Measurements from ENCODE around the gene DIPK1B.
A peak's percentile ranks its signal among the peaks of the same experiment; 100 is the strongest.

DIPK1B gene

DNA sequence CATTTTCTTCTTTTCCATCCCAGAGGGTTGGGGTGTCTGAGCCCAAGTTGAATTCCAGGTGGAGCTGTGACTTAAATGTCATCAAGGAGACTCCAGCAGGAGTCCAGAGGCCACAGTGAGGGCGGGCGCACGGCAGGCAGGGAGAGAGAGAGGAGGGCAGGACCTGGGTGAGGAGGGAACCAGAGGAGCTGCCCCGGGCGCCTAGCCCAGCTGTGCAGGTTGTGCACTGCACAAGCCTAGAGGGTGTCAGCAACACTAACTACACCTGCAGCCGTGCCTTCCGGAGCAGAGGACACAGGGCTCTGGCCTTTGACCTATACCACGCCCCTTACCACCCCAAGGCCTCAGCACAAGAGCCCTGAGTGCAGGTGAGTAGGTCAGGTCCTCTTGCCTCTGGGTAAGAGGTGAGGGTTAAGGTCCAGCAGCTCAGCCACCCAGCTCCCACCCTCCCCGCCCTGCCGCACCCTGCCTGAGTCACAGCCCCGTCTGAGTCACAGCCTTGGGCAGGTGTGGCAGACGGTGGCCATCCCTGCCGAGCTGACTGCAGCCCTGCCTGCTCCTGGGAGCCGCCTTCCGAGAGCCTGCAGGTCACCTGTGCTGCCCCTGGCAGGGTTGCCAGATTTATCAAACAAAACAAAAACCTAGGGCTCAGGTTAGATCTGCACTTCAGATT, 18.7 kb upstream of the DIPK1B start:
- WGBS, 2 donors (ENCODE audit: extremely low coverage in 2 of 2, insufficient read length in 2 of 2, insufficient replicate concordance in 1 of 2), result no CpG with 5 or more reads among the region's 15 CpGs
- Histone ChIP-seq H3K27ac (replicated peaks; ENCODE audit: low read length) (no peak overlapping the region), H4K8ac (ENCODE audit: low read depth, low read length) (no peak overlapping the region), H2BK120ac (ENCODE audit: low read depth, low read length) (no peak overlapping the region), H2AFZ (ENCODE audit: low read length) (no peak overlapping the region), H3K18ac (ENCODE audit: low read length) (peak overlapping the region; percentile 24), H3K14ac (ENCODE audit: low read length) (no peak overlapping the region), H4K91ac (ENCODE audit: low read depth, low read length, poor library complexity) (no peak overlapping the region), H3K4me2 (ENCODE audit: insufficient read depth, low read length, poor library complexity, severe bottlenecking) (no peak overlapping the region), H2BK15ac (ENCODE audit: low read length) (peak overlapping the region; percentile 83), H3K79me1 (ENCODE audit: low read depth, low read length) (peaks cover 5% of the 10 kb centered on the region), H3K9ac (ENCODE audit: low read depth, low read length, poor library complexity) (peak overlapping the region; percentile 70), H2BK12ac (ENCODE audit: low read length) (peak overlapping the region; percentile 58), H3K23ac (ENCODE audit: low read depth, low read length, poor library complexity) (no peak overlapping the region), H2BK5ac (ENCODE audit: low read length) (peak overlapping the region; percentile 90), H3K36me3 (replicated peaks in 1 of 2; ENCODE audit: control insufficient read depth in 2 of 2, insufficient read depth in 2 of 2, low read length in 2 of 2) (no peaks in the 10 kb centered on the region), H3K9me3 (replicated peaks in 1 of 2; ENCODE audit: control insufficient read depth in 2 of 2, insufficient read depth in 1 of 2, low read depth in 1 of 2, low read length in 2 of 2) (no peaks in the 10 kb centered on the region), H3K4me1 (ENCODE audit: control insufficient read depth in 2 of 2, insufficient read depth in 1 of 2, low read depth in 1 of 2, low read length in 2 of 2) (peaks cover 15 to 22% of the 10 kb centered on the region in 2 donors), H3K27me3 (ENCODE audit: control insufficient read depth in 3 of 3, insufficient read depth in 3 of 3, low read depth in 1 of 3, low read length in 3 of 3) (peaks cover 0 to 53% (median 6%) of the 10 kb centered on the region in 3 experiments), H3K4ac (ENCODE audit: low read length) (peak overlapping the region; percentile 93), H3K4me3 (ENCODE audit: low read length in 2 of 2) (no peak overlapping the region), H2AK5ac (ENCODE audit: low read depth, low read length) (peak overlapping the region; percentile 97)
- DNase-seq (ENCODE audit: low spot score), result no peak

DNA sequence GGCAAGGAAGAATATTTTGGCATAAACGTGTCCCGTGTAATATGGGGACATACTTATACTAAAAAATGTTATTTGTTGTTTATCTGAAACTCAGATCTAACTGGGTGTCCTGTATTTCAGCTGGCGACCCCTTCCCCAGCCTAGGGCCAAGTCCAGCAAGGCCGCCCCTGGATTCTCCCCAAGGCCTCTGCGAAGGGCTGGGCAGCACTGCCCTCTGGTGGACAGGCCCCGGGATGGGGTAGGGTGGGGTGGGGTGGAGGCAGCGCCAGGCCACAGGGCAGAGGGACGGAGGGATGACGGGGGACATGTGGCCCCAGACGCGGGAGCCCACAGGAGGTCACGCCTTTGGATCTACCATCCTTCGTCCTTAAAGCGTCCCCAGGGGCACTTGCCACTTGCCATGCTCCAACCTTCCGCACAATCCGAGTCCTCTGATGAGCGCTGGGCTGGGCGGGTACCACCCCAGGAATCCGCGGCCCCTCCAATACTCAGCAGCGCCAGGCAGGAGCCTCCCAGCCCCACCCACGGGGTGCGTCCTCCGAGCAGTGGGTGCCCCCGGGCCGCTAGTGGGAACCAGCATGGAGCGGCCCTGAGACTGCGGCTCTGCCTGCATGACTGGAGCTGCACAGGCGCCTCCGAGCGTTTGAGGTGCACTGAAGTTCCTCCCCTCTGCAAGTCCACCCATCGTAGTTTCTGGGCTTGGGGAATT, 18.1 kb upstream of the DIPK1B start:
- Histone ChIP-seq H3K79me1 (ENCODE audit: low read depth, low read length) (peaks cover 5% of the 10 kb centered on the region), H2BK12ac (ENCODE audit: low read length) (no peak overlapping the region), H3K9ac (ENCODE audit: low read depth, low read length, poor library complexity) (no peak overlapping the region), H2AFZ (ENCODE audit: low read length) (no peak overlapping the region), H3K4me3 (ENCODE audit: low read length in 2 of 2) (no peak overlapping the region), H3K4ac (ENCODE audit: low read length) (no peak overlapping the region), H3K27me3 (ENCODE audit: control insufficient read depth in 3 of 3, insufficient read depth in 3 of 3, low read depth in 1 of 3, low read length in 3 of 3) (peaks cover 0 to 47% (median under 1%) of the 10 kb centered on the region in 3 experiments), H3K18ac (ENCODE audit: low read length) (peak overlapping the region; percentile 90), H3K23ac (ENCODE audit: low read depth, low read length, poor library complexity) (no peak overlapping the region), H3K9me3 (replicated peaks in 1 of 2; ENCODE audit: control insufficient read depth in 2 of 2, insufficient read depth in 1 of 2, low read depth in 1 of 2, low read length in 2 of 2) (no peaks in the 10 kb centered on the region), H3K36me3 (replicated peaks in 1 of 2; ENCODE audit: control insufficient read depth in 2 of 2, insufficient read depth in 2 of 2, low read length in 2 of 2) (no peaks in the 10 kb centered on the region), H3K27ac (replicated peaks; ENCODE audit: low read length) (no peak overlapping the region), H2BK120ac (ENCODE audit: low read depth, low read length) (no peak overlapping the region), H2AK5ac (ENCODE audit: low read depth, low read length) (peak overlapping the region; percentile 97), H4K8ac (ENCODE audit: low read depth, low read length) (no peak overlapping the region), H3K4me1 (ENCODE audit: control insufficient read depth in 2 of 2, insufficient read depth in 1 of 2, low read depth in 1 of 2, low read length in 2 of 2) (peaks cover 15 to 22% of the 10 kb centered on the region in 2 donors), H4K91ac (ENCODE audit: low read depth, low read length, poor library complexity) (no peak overlapping the region), H3K4me2 (ENCODE audit: insufficient read depth, low read length, poor library complexity, severe bottlenecking) (peak overlapping the region; percentile 54), H2BK5ac (ENCODE audit: low read length) (peak overlapping the region; percentile 75), H2BK15ac (ENCODE audit: low read length) (peak overlapping the region; percentile 54), H3K14ac (ENCODE audit: low read length) (peak overlapping the region; percentile 21)
- no CpG with 5 or more reads among the region's 32 CpGs for WGBS, 2 donors (ENCODE audit: extremely low coverage in 2 of 2, insufficient read length in 2 of 2, insufficient replicate concordance in 1 of 2)
- no peak for DNase-seq (ENCODE audit: low spot score)

DNA sequence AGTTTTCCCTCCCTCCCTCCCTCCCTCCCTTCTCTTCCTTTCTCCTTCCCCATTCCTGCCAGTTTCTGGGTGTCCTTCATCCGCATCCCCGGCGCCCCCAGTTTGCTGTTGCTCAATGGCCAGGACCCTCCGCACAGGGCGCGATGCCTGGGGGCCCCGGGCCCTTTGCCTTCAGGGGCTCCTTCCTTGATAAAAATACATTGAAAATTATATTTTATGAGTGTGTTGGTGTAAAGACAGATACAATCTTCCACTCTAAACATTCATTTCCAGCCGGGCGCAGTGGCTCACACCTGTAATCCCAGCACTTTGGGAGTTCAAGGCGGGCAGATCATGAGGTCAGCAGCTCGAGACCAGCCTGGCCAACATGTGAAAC, 17.5 kb upstream of the DIPK1B start:
- Histone ChIP-seq H2BK15ac (ENCODE audit: low read length) (no peak overlapping the region), H3K23ac (ENCODE audit: low read depth, low read length, poor library complexity) (no peak overlapping the region), H3K9ac (ENCODE audit: low read depth, low read length, poor library complexity) (no peak overlapping the region), H2AFZ (ENCODE audit: low read length) (no peak overlapping the region), H2BK120ac (ENCODE audit: low read depth, low read length) (no peak overlapping the region), H3K27me3 (ENCODE audit: control insufficient read depth in 3 of 3, insufficient read depth in 3 of 3, low read depth in 1 of 3, low read length in 3 of 3) (peaks cover 0 to 45% (median 0%) of the 10 kb centered on the region in 3 experiments), H3K4me1 (ENCODE audit: control insufficient read depth in 2 of 2, insufficient read depth in 1 of 2, low read depth in 1 of 2, low read length in 2 of 2) (peaks cover 15 to 22% of the 10 kb centered on the region in 2 donors), H3K18ac (ENCODE audit: low read length) (no peak overlapping the region), H3K36me3 (replicated peaks in 1 of 2; ENCODE audit: control insufficient read depth in 2 of 2, insufficient read depth in 2 of 2, low read length in 2 of 2) (no peaks in the 10 kb centered on the region), H2AK5ac (ENCODE audit: low read depth, low read length) (no peak overlapping the region), H3K27ac (replicated peaks; ENCODE audit: low read length) (no peak overlapping the region), H3K4ac (ENCODE audit: low read length) (no peak overlapping the region), H3K14ac (ENCODE audit: low read length) (no peak overlapping the region), H4K8ac (ENCODE audit: low read depth, low read length) (no peak overlapping the region), H3K9me3 (replicated peaks in 1 of 2; ENCODE audit: control insufficient read depth in 2 of 2, insufficient read depth in 1 of 2, low read depth in 1 of 2, low read length in 2 of 2) (no peaks in the 10 kb centered on the region), H3K79me1 (ENCODE audit: low read depth, low read length) (peaks cover 5% of the 10 kb centered on the region), H3K4me2 (ENCODE audit: insufficient read depth, low read length, poor library complexity, severe bottlenecking) (no peak overlapping the region), H2BK12ac (ENCODE audit: low read length) (no peak overlapping the region), H3K4me3 (ENCODE audit: low read length in 2 of 2) (no peak overlapping the region), H4K91ac (ENCODE audit: low read depth, low read length, poor library complexity) (no peak overlapping the region), H2BK5ac (ENCODE audit: low read length) (peak overlapping the region; percentile 75)
- WGBS, 2 donors (ENCODE audit: extremely low coverage in 2 of 2, insufficient read length in 2 of 2, insufficient replicate concordance in 1 of 2), result no CpG with 5 or more reads among the region's 11 CpGs
- no peak for DNase-seq (ENCODE audit: low spot score)

DNA sequence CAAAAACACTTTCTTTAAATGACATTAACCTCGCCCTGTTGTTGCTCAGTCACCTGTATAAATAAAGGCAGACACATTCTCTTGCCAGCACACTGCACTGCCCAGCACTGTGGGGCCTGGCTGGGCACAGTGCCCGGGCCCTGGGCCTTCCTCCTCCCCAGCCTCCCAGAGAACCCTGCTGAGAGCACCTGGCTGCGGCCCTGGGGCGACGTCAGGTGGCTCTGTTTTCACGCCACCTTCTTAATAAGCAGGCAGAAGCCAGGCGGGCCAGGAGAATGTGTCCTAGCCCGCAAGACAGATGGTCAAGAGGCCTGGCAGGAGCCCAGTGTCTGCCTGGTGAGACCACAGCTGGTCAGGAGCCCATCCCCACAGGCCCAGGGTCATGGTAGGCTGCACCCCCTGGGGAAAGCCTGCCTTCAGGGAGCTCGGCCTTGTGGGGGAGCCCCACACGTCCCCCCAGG, 16.9 kb upstream of the DIPK1B start:
- Histone ChIP-seq H3K14ac (ENCODE audit: low read length) (peak overlapping the region; percentile 63), H4K8ac (ENCODE audit: low read depth, low read length) (no peak overlapping the region), H3K18ac (ENCODE audit: low read length) (no peak overlapping the region), H2BK5ac (ENCODE audit: low read length) (peak overlapping the region; percentile 82), H3K4me2 (ENCODE audit: insufficient read depth, low read length, poor library complexity, severe bottlenecking) (no peak overlapping the region), H3K4me1 (ENCODE audit: control insufficient read depth in 2 of 2, insufficient read depth in 1 of 2, low read depth in 1 of 2, low read length in 2 of 2) (peaks cover 15 to 22% of the 10 kb centered on the region in 2 donors), H2BK12ac (ENCODE audit: low read length) (peak overlapping the region; percentile 46), H4K91ac (ENCODE audit: low read depth, low read length, poor library complexity) (no peak overlapping the region), H3K4me3 (ENCODE audit: low read length in 2 of 2) (no peak overlapping the region), H3K27ac (replicated peaks; ENCODE audit: low read length) (no peak overlapping the region), H3K9me3 (replicated peaks in 1 of 2; ENCODE audit: control insufficient read depth in 2 of 2, insufficient read depth in 1 of 2, low read depth in 1 of 2, low read length in 2 of 2) (no peaks in the 10 kb centered on the region), H3K27me3 (ENCODE audit: control insufficient read depth in 3 of 3, insufficient read depth in 3 of 3, low read depth in 1 of 3, low read length in 3 of 3) (peaks cover 0 to 39% (median 0%) of the 10 kb centered on the region in 3 experiments), H3K4ac (ENCODE audit: low read length) (no peak overlapping the region), H3K9ac (ENCODE audit: low read depth, low read length, poor library complexity) (no peak overlapping the region), H3K36me3 (replicated peaks in 1 of 2; ENCODE audit: control insufficient read depth in 2 of 2, insufficient read depth in 2 of 2, low read length in 2 of 2) (no peaks in the 10 kb centered on the region), H2BK120ac (ENCODE audit: low read depth, low read length) (no peak overlapping the region), H3K23ac (ENCODE audit: low read depth, low read length, poor library complexity) (peak overlapping the region; percentile 73), H2AFZ (ENCODE audit: low read length) (no peak overlapping the region), H2BK15ac (ENCODE audit: low read length) (peak overlapping the region; percentile 81), H2AK5ac (ENCODE audit: low read depth, low read length) (peak overlapping the region; percentile 56), H3K79me1 (ENCODE audit: low read depth, low read length) (peaks cover 5% of the 10 kb centered on the region)
- no peak for DNase-seq (ENCODE audit: low spot score)
- WGBS, 2 donors (ENCODE audit: extremely low coverage in 2 of 2, insufficient read length in 2 of 2, insufficient replicate concordance in 1 of 2), result no CpG with 5 or more reads among the region's 10 CpGs
